ENCODE measurements around the gene ATP11A.

GRCh38 chr13:112846411-112847115 lies 156.7 kb downstream of the ATP11A start:
- no peak for TF ChIP-seq POLR2AphosphoS5 (IDR thresholded peaks at IDR 0.05; ENCODE audit: borderline replicate concordance, low read depth, low read length)
- no peak for TF ChIP-seq EZH2 (IDR thresholded peaks at IDR 0.05)
